GM12878 (cell line): ENCODE data around the gene NSMCE3. TPM values are rescaled to one million over a fixed set of nuclear protein-coding genes. Genes with fewer than 3 reads are reported as not detected.

Experiments
- ATAC-seq: fragments of 200-7000 bp; cut with Tn5 transposase; 3 replicates; pipeline ENCODE4 v1.9.1; 2020; ENCODE audit warnings: mild to moderate bottlenecking, moderate library complexity
- BruUV-seq: library from RNA; stranded (reverse); fragments of 400-500 nt; replicated peaks from 2 replicates; lab custom pipeline; 2021; lab: Mats Ljungman, UMichigan
- CTCF ChIA-PET: fragments of 300-600 bp; sonication (Branson Sonifier 250); formaldehyde crosslinking; extraction: SDS; loops from one replicate; lab custom pipeline; 2021; ENCODE audit warnings: inconsistent platforms; lab: Yijun Ruan, JAX
- POLR2A ChIA-PET: fragments of 350-600 bp; formaldehyde crosslinking; extraction: SDS; loops from one replicate; lab custom pipeline; 2021; ENCODE audit warnings: inconsistent platforms; lab: Charles Lee
- RAD21 ChIA-PET: fragments of 300-600 bp; sonication (Branson Sonifier 250); formaldehyde crosslinking; loops from one replicate; lab custom pipeline; 2023; ENCODE audit warnings: antibody characterized with exemption; ENCODE audit not compliant: unreplicated experiment; lab: Charles Lee
- SMC1A ChIA-PET: fragments of 300-600 bp; sonication (Branson Sonifier 250); formaldehyde crosslinking; loops from one replicate; lab custom pipeline; 2023; ENCODE audit not compliant: unreplicated experiment, uncharacterized antibody; lab: Charles Lee
- DNase-seq: peaks from one replicate; pipeline ENCODE4 v3.0.0-alpha.2; 2011; ENCODE audit warnings: low read depth, low spot score
- FAIRE-seq: peaks from 3 replicates; lab custom pipeline; 2011; peaks lifted over from hg19 to GRCh38; lab: Jason Lieb, UNC
- H2AFZ ChIP-seq: 2 replicates; pipeline ENCODE4 v1.6.0; 2011; ENCODE audit warnings: low read depth, low read length, control low read depth; ENCODE audit not compliant: control insufficient read depth
- H3K27ac ChIP-seq: 2 replicates; pipeline ENCODE4 v1.5.1; 2011; ENCODE audit warnings: control low read depth; ENCODE audit not compliant: control insufficient read depth, insufficient read depth
- H3K27me3 ChIP-seq, 2 experiments: replicated peaks in 1 of 2; 2 replicates each; pipeline versions ENCODE4 v1.6.0 to v1.6.1; 2011; ENCODE audit warnings: low read length in 1 of 2; ENCODE audit not compliant: control insufficient read depth in 2 of 2, insufficient read depth in 2 of 2
- H3K36me3 ChIP-seq, 2 experiments: 2 replicates each; pipeline ENCODE4 v1.5.1; 2011; ENCODE audit warnings: low read length in 1 of 2; ENCODE audit not compliant: control insufficient read depth in 2 of 2, insufficient read depth in 2 of 2
- H3K4me1 ChIP-seq: 2 replicates; pipeline ENCODE4 v1.6.1; 2011; ENCODE audit warnings: mild to moderate bottlenecking, low read length, moderate library complexity, mixed read lengths; ENCODE audit not compliant: control insufficient read depth, insufficient read depth
- H3K4me2 ChIP-seq: 2 replicates; pipeline ENCODE4 v1.6.0; 2011; ENCODE audit warnings: control low read depth; ENCODE audit not compliant: control insufficient read depth, insufficient read depth
- H3K4me3 ChIP-seq: fragments of 200-600 bp; sonication (generic); 2 replicates; pipeline ENCODE4 v1.5.1; 2016
- H3K79me2 ChIP-seq: 2 replicates; pipeline ENCODE4 v1.6.0; 2011; ENCODE audit warnings: low read length; ENCODE audit not compliant: control insufficient read depth, insufficient read depth
- H3K9ac ChIP-seq: 2 replicates; pipeline ENCODE4 v1.8.0; 2011; ENCODE audit warnings: low read length, control low read depth, mixed read lengths; ENCODE audit not compliant: control insufficient read depth, insufficient read depth
- H3K9me3 ChIP-seq: replicated peaks from 3 replicates; pipeline ENCODE4 v1.5.1; 2011; ENCODE audit warnings: mild to moderate bottlenecking, low read length; ENCODE audit not compliant: control insufficient read depth, insufficient read depth
- H4K20me1 ChIP-seq: 2 replicates; pipeline ENCODE4 v1.6.0; 2011; ENCODE audit not compliant: control insufficient read depth, insufficient read depth
- BACH1 ChIP-seq: fragments of 450-650 bp; IDR thresholded peaks from 2 replicates; pipeline ENCODE4 v1.6.1; 2017; ENCODE audit warnings: mild to moderate bottlenecking, borderline replicate concordance
- BMI1 ChIP-seq: fragments of 450-650 bp; IDR thresholded peaks from 2 replicates; pipeline ENCODE4 v1.6.1; 2016; ENCODE audit warnings: mild to moderate bottlenecking, moderate library complexity, borderline replicate concordance
- CHD1 ChIP-seq: IDR thresholded peaks from 2 replicates; pipeline ENCODE4 v1.6.1; 2012; ENCODE audit warnings: low read depth, low read length, improper control_type of control experiment
- CHD2 ChIP-seq: IDR thresholded peaks from 2 replicates; pipeline ENCODE4 v1.6.1; 2011; ENCODE audit warnings: low read depth, low read length, improper control_type of control experiment, borderline replicate concordance
- ESRRA ChIP-seq: IDR thresholded peaks from 2 replicates; pipeline ENCODE4 v1.6.1; 2012; ENCODE audit warnings: mild to moderate bottlenecking, low read length, improper control_type of control experiment
- GABPA ChIP-seq: IDR thresholded peaks from 2 replicates; pipeline ENCODE4 v1.6.1; 2014; ENCODE audit warnings: antibody characterized with exemption, low read depth, mild to moderate bottlenecking, inconsistent platforms
- HCFC1 ChIP-seq: fragments of 150-350 bp; IDR thresholded peaks from 2 replicates; pipeline ENCODE4 v1.6.1; 2014; ENCODE audit warnings: low read length
- HDAC6 ChIP-seq: fragments of 200-600 bp; sonication (generic); IDR thresholded peaks from one replicate; pipeline ENCODE4 v1.8.0; 2017; ENCODE audit warnings: antibody characterized with exemption; ENCODE audit not compliant: unreplicated experiment
- IRF3 ChIP-seq: fragments of 450-650 bp; IDR thresholded peaks from 2 replicates; pipeline ENCODE4 v1.6.1; 2014; ENCODE audit warnings: mild to moderate bottlenecking
- IRF4 ChIP-seq: IDR thresholded peaks from 2 replicates; pipeline ENCODE4 v1.6.1; 2011; ENCODE audit warnings: low read depth, low read length
- LARP7 ChIP-seq: fragments of 450-650 bp; IDR thresholded peaks from 2 replicates; pipeline ENCODE4 v1.6.1; 2017; ENCODE audit warnings: mild to moderate bottlenecking
- MAX ChIP-seq: IDR thresholded peaks from 2 replicates; pipeline ENCODE4 v1.6.1; 2012; ENCODE audit warnings: low read depth, low read length, improper control_type of control experiment
- NFXL1 ChIP-seq: fragments of 450-650 bp; IDR thresholded peaks from 2 replicates; pipeline ENCODE4 v1.6.1; 2017; ENCODE audit warnings: antibody characterized with exemption, mild to moderate bottlenecking, borderline replicate concordance
- NFYA ChIP-seq: IDR thresholded peaks from 2 replicates; pipeline ENCODE4 v1.6.1; 2011; ENCODE audit warnings: low read depth, mild to moderate bottlenecking, low read length, improper control_type of control experiment, borderline replicate concordance
- NKRF ChIP-seq: fragments of 450-650 bp; conservative IDR thresholded peaks from 2 replicates; pipeline ENCODE4 v1.6.1; 2017; ENCODE audit warnings: mild to moderate bottlenecking, moderate library complexity
- PAX5 ChIP-seq: IDR thresholded peaks from 2 replicates; pipeline ENCODE4 v1.6.1; 2011; ENCODE audit warnings: low read depth, low read length, borderline replicate concordance
- RBBP5 ChIP-seq: fragments of 200-600 bp; sonication (generic); conservative IDR thresholded peaks from 2 replicates; pipeline ENCODE4 v1.6.1; 2016
- SMC3 ChIP-seq: IDR thresholded peaks from 2 replicates; pipeline ENCODE4 v1.6.1; 2011; ENCODE audit warnings: low read length, improper control_type of control experiment, borderline replicate concordance
- SPI1 ChIP-seq: IDR thresholded peaks from 2 replicates; pipeline ENCODE4 v1.6.1; 2011; ENCODE audit warnings: low read depth, mild to moderate bottlenecking, low read length, moderate library complexity, borderline replicate concordance; ENCODE audit not compliant: insufficient read depth
- ZNF207 ChIP-seq: fragments of 450-650 bp; IDR thresholded peaks from 2 replicates; pipeline ENCODE4 v1.6.1; 2014; ENCODE audit warnings: antibody characterized with exemption, mild to moderate bottlenecking, borderline replicate concordance
- ZNF24 ChIP-seq: fragments of 450-650 bp; IDR thresholded peaks from 2 replicates; pipeline ENCODE4 v1.6.1; 2017; ENCODE audit warnings: antibody characterized with exemption, mild to moderate bottlenecking
- WGBS: methylation state at CpG from one replicate; pipeline ENCODE4 v1.1.6; 2016; ENCODE audit warnings: low lambda C conversion rate; ENCODE audit not compliant: insufficient replicate concordance, insufficient coverage; ENCODE audit errors: missing lambda C conversion rate; 5-methylcytosine and 5-hydroxymethylcytosine counted together
- in situ Hi-C: fragments of 300-500 bp; cut with MboI; formaldehyde crosslinking; loops from 9 replicates; pipeline ENCODE4 v1.14.3; 2018; ENCODE audit warnings: mixed read lengths
- intact Hi-C: fragments of 100-400 bp; cut with micrococcal nuclease; formaldehyde crosslinking; loops from one replicate; pipeline ENCODE4 v1.14.2; 2022; ENCODE audit not compliant: unreplicated experiment
- polyA plus RNA-seq, 11 experiments: library from polyadenylated mRNA; depleted of rRNA in 4 of 11; unstranded in 6 of 11; stranded (reverse) in 5 of 11; fragments of >200 nt; fragmentation: Nextera tagmentation in 4 of 11; fragmentation: Illumina TruSeq in 1 of 11; extraction: Ambion mirVana in 4 of 11; extraction: Trizol in 1 of 11; gene quantifications; 1 replicate in 1 of 11; 2 replicates in 10 of 11; pipeline versions ENCODE4 v1.2.1 to v1.2.3, GENCODE V29; 2011 to 2016; ENCODE audit warnings: inconsistent platforms in 2 of 11, missing spikeins in 2 of 11, low read depth in 1 of 11
- total RNA-seq, 4 experiments: library from RNA; depleted of rRNA in 3 of 4; stranded (reverse); fragments of >200 nt in 3 of 4; fragmentation: Illumina TruSeq in 1 of 4; extraction: Trizol in 1 of 4; gene quantifications; 2 replicates each; pipeline versions ENCODE4 v1.2.1 to v1.2.3, GENCODE V29; 2013 to 2021
- TF ChIP-seq, protein P1 (sequence below): IDR thresholded peaks from 2 replicates; pipeline ENCODE4 v1.6.1; 2011; ENCODE audit warnings: borderline replicate concordance, low read depth, mild to moderate bottlenecking, moderate library complexity, low read length; ENCODE audit not compliant: insufficient read depth, poor library complexity, severe bottlenecking

The NSMCE3 gene
- total and polyA plus RNA-seq, 10 of the 15 experiments (the other 5 are each of a cell fraction or from before 2014, with no cell fraction given) = 3.7 to 30.0 (median 19.2) TPM

DNA sequence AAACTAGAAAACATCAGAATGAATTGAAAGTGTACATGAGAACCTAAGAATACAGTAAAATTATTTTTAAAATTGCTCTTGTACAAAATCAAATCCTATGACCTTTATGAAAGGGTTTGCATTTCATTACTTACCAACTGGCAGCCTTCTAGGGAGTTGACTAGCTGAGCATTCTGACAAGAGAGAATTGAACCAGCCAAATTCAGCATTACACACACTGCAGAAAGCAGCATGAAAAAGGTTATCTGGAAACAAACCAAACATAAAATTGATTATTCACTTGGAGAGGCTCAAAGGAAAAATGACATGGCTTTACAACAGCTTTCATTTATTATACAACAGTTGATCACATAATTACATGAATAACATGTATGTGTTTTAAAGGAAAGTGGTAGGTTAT, 17.4 kb downstream of the NSMCE3 start (continued):
- TF ChIP-seq SMC3 (no peak), RBBP5 (no peak), PAX5 (no peak), BACH1 (no peak), IRF4 (no peak), ZNF207 (no peak), NFXL1 (no peak), ZNF24 (no peak), IRF3 (no peak), NFYA (no peak)
- TF ChIP-seq, all 136 proteins: peak for 0

GRCh38 chr15:29244544-29244943, 25.1 kb downstream of the NSMCE3 start:
- DNase-seq (no peak), FAIRE-seq (no peak), ATAC-seq (no peak)
- H3K79me2 ChIP-seq = no peaks in the 10 kb centered on the region
- no TSS peak for BruUV-seq
- RAD21 ChIA-PET = no interaction called here
- H4K20me1 ChIP-seq = no peaks in the 10 kb centered on the region
- H3K4me3 ChIP-seq = no peak overlapping the region
- H3K27ac ChIP-seq = no peak overlapping the region
- intact Hi-C loops = no loop called here
- in situ Hi-C loops = no loop called here
- H3K9ac ChIP-seq = no peak overlapping the region
- no peak overlapping the region for H2AFZ ChIP-seq
- no peaks in the 10 kb centered on the region for H3K9me3 ChIP-seq
- POLR2A ChIA-PET = no interaction called here
- H3K36me3 ChIP-seq = no peaks in the 10 kb centered on the region
- 43% methylated on average over 7 of the region's 7 CpGs for WGBS
- CTCF ChIA-PET = no interaction called here
- H3K27me3 ChIP-seq = no peaks in the 10 kb centered on the region
- H3K4me2 ChIP-seq = no peak overlapping the region
- no peaks in the 10 kb centered on the region for H3K4me1 ChIP-seq
- SMC1A ChIA-PET = no interaction called here
- TF ChIP-seq NKRF = no peak
- no peak for TF ChIP-seq LARP7
- no peak for TF ChIP-seq CHD2
- no peak for TF ChIP-seq ZNF207
- no peak for TF ChIP-seq HCFC1
- TF ChIP-seq, protein P1, sequence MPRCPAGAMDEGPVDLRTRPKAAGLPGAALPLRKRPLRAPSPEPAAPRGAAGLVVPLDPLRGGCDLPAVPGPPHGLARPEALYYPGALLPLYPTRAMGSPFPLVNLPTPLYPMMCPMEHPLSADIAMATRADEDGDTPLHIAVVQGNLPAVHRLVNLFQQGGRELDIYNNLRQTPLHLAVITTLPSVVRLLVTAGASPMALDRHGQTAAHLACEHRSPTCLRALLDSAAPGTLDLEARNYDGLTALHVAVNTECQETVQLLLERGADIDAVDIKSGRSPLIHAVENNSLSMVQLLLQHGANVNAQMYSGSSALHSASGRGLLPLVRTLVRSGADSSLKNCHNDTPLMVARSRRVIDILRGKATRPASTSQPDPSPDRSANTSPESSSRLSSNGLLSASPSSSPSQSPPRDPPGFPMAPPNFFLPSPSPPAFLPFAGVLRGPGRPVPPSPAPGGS = no peak
- no peak for TF ChIP-seq MAX
- TF ChIP-seq ESRRA = no peak
- no peak for TF ChIP-seq BMI1
- no peak for TF ChIP-seq CHD1
- TF ChIP-seq SPI1 = no peak
- TF ChIP-seq GABPA = no peak
- no peak for TF ChIP-seq HDAC6
